Measurements from ENCODE around the gene KCNK17.

The KCNK17 gene

DNA sequence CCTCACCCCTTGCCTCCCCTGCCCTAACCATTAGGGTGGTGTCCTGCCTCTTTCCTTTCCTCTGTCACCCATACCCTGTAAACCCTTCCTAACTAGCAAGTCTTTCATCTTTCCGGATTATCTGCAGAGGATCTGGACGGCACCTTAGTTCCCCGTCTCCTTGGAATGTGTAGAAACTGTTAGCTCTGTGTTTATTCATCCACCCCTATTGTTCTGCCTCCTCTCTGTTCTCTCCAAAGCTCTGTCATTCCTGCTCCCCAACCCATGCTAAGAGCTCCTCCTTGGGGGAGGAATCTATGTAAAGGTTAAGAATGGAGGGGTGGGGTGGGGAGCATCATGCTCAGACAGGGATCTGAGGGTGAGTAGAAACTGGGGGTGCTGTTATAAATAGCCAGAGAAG is 45.5 kb downstream of the KCNK17 start:
- DNase-seq (ENCODE audit: low read depth), result no peak

DNA sequence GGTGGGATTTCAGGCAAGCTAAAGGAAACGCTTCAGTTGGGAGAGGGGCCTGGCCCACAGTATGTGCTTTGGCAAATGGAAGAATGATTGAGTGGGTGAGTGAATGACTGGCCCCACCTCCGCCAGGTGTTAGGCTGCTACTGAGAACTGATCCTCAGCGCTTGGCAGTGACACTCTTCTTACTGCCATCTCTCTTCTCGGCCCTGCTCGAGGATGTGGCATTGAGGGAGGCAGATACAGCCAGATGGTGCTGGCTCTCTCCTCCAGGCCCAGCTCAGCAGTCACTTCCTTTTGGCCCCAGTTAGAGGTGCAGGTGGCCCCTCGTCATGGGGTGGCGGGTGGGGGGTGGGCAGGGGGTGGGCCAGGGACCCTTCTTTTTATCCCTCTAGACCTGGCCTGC is 46.0 kb downstream of the KCNK17 start:
- DNase-seq (ENCODE audit: low read depth), result no peak

DNA sequence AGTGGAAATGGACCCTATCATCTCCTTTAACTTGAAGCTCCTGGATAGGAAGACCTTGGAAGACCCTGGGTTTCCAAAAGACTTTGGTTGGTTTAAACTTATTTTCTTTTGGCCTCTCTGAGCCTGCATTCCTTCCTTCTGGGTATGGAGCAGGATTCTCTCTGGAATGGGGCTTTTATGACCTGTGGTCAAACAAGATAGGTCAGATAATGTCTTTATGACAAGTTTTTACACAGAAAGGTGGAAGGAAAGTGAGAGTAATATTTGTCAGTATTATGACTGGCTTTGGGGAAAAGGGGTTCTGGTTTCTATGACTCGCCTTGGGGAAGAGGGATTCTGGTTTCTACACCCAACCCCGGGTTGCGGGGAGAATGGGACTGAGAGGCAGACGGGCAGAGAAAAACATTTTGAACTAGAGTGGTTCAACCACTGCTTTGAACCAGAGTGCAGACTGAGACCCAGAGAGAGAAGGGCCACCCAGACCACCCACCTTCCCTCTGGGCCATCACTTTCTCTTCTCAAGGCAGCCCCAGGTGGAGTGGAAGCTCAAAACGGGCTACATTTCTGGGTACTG is 47.4 kb downstream of the KCNK17 start:
- no peak for DNase-seq (ENCODE audit: low read depth)

DNA sequence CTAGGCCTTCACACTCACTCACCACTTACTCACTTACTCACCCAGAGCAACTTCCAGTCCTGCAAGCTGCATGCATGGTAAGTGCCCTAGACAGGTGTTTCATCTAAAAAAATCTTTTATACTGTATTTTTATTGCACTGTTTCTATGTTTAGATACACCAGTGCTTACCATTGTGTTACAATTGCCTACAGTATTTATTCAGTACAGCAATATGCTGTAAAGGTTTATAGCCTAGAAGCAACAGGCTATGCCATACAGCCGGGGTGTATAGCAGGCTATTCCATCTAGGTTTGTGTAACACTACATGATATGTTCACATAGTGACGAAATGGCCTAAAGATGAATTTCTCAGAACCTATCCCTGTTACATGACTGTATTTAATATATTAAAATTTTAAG is 47.8 kb downstream of the KCNK17 start:
- no peak for DNase-seq (ENCODE audit: low read depth)

DNA sequence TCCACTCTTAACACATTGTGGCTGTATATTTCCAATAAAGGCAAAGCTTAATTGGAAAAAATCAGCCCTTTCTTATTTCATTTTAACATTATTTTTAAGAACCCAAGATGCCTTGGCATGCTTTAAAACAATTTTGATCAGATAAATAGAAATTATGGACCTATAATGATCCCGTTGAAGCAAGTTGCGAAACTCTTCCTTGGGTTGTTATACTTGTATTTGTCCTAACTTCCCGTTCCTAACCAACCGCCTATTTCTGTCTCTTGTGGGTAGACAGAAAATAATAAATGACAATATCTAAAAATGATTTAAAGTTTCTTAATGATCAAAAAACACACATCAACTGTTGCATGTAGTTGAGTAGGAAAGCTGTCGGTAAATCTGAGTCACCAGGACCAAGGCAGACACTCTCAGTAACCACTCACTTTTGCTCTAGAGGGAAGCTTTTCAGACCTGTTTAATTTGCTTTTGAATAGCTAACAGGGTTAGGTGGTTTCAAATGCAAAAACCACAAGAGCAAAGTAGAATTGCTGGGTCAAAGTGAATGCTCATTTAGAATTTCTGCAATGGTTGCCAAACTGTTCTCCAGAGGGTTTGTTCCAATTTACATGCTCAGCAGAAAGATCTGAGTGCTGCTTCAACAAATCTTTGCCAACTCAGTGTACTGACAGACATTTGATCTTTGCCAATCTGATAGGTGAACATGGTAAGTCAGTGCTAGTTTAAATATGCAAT is 50.7 kb downstream of the KCNK17 start:
- DNase-seq (ENCODE audit: low read depth), result no peak

DNA sequence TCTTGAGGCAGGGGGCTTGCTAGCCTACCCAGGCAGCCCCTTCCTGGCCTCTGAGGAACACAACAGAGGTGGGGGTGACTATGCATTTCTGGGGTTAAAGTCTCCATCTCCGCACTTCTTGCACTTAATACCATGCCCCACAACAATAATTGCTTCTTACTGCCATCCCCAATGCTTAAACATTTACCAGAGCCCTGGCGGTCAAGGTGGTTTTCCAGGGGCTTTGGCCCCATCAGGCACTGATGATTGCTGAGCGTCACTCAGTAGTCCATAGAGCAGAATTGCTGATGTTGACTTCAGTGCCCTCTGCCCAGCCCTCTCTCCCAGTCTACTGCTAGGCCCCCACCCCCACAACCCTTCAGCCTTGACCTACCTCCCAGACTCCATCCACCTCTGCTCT is 52.5 kb downstream of the KCNK17 start:
- DNase-seq (ENCODE audit: low read depth), result no peak

DNA sequence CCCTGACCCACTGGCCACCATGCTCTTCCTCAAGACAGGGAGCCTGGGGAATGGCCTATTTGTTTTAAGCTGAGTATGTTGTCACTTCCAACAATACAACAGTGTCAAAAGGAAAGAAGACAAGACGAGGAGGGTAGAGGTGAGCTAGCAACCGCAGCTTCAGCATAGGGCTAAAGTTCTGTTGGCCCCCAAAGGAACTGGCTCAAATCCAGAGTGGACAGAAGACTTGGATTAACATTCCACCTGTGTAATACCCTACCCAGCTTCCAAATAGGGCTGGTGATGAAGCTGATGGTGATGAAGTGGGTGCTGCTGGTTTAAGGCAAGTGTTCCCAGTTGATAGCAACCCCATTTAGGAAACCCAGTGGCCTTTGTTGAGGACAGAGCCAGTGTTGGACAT is 53.3 kb downstream of the KCNK17 start:
- DNase-seq (ENCODE audit: low read depth), result no peak

DNA sequence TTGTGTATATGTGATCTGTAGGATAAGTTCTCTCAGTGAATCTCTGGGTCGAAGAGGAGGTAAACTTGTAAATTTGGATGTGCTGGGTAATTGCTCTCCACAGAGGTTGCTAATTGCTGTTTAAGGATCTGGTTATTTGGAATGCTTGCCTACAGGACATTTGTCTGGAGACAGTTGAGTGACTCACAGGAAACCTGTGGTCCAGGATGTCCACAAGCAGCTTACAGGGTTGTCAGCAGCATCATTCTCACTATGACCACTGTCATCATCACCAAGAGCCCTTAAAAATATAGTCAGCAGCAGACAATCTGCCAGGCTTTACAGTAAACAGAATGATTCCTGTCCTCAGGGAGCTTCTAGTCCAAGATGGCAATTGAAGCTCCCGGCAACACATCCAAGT is 53.8 kb downstream of the KCNK17 start:
- no peak for DNase-seq (ENCODE audit: low read depth)

DNA sequence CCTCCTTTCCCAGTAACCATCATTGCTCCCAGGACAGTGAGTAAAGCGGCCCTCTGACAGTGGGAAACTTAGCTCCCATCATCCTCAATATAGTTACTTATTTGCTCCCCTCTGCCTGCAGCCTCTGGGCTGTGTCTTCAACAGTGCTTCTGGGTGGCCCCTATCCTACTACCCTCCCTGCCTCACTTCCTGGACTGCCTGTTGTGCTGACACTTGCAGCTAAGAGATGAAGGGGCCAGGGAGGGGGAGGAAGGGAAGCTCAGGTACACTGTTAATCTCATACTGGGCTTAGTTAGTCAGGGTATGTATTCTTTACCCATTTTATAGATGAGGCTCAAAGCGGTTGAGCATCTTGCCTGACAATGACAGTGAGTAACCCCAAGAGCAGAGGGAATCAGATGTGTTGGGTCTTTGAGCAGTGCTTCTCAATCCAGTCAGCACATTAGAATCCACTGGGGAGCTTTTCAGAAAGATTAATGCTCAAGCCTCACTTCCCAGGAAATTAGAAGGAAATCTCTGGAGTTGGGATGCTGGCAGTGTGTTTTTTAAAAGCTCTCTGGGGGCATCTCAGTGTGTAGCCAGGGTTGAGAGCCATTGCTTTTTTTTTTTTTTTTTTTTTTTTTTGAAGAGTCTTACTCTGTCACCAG is 57.8 kb downstream of the KCNK17 start:
- DNase-seq (ENCODE audit: low read depth), result no peak

DNA sequence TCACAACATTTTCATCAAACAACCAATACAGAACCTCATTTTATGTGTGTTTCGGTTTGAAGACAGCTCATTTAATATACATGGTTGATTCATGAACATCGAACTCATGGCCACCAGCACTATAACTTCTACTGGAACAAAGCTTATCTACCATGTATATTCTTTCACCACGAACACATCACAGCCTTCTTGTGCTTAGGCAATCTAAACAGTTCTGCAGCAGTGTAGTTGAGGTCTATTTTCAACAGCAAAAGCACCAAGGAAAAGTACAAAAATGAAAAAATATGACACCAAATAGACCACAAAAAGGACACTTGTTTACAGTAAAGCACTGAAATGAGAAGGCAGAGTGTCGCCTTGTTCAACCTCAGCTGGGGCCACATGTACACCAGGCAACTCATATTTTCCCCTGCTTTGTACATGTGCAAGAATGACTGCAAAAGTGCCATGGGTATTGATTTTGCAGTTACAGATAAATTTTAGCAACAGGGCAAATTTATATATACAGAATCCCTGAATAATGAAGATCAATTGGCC is 59.2 kb downstream of the KCNK17 start:
- DNase-seq (ENCODE audit: low read depth), result no peak

DNA sequence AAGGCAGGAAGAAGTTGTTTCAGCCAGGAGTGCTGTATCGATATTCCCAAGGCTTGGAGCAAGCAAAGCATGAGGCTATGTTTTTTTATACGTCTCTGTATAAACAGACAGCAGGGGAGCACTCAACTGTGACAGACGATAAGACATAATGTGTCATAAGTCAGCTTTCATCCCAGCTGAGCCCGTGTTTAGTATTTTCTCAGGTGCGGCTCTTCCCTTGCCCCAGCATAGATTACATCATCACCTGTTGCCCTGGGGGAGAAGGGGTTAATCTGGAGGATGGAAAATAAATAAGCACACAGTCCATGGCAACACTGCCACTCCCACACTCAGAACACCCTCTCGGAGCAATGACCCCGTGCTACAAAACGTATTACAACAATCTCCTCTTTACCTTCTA is 62.8 kb downstream of the KCNK17 start:
- no peak for DNase-seq (ENCODE audit: low read depth)

DNA sequence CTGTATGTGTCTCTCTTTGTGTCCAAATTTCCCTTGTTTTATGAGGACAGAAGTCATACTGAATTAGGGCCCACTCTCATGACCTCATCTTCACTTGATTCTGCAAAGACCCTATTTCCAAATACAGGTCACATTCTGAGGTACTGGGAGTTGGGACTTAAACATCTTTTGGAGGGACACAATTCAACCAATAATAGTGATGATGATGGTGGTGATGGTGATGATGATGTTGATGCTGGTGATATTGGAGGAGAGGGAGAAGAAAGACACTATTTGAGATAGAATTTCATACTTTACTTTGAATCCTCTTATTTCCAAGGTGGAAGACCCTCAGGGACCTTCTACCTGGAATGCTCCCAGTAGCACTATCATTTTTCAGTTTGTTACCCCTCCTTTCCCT is 63.7 kb downstream of the KCNK17 start:
- no peak for DNase-seq (ENCODE audit: low read depth)

DNA sequence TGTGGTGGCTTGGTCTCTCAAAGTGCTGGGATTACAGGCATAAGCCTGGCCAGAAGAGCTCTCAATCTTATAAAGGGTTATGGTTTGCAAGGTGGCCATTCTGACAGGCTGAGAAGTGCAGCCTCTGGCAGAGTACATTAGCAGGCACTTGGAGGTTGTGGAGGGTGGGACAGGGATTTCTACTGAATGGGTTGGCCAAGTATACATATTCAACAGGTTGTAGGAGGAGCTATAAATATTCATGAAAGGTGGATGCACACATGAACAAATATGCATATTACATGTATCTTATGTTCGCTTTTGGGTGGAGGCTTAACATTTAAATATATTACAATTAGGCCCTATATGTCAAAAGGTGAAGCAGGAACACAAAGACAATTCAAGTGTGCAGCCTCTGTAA is 64.9 kb downstream of the KCNK17 start:
- DNase-seq (ENCODE audit: low read depth), result no peak

All from CMK (cell line).